NCI-H146 treated with DMSO at 0.1 percent for 48 hours (cell line): Measurements from ENCODE around the gene MERTK.
A peak's percentile ranks its signal among the peaks of the same experiment; 100 is the strongest.
"Not testable (repeated sequence)": the region's sequence is repeated elsewhere in the genome, so short reads cannot be mapped to it uniquely, and the experiment has no call there.

Experiments used
- DNase-seq: peaks from one replicate; lab custom pipeline; 2025; ENCODE audit not compliant: unreplicated experiment; lab: John Stamatoyannopoulos, UW

The MERTK gene

DNA sequence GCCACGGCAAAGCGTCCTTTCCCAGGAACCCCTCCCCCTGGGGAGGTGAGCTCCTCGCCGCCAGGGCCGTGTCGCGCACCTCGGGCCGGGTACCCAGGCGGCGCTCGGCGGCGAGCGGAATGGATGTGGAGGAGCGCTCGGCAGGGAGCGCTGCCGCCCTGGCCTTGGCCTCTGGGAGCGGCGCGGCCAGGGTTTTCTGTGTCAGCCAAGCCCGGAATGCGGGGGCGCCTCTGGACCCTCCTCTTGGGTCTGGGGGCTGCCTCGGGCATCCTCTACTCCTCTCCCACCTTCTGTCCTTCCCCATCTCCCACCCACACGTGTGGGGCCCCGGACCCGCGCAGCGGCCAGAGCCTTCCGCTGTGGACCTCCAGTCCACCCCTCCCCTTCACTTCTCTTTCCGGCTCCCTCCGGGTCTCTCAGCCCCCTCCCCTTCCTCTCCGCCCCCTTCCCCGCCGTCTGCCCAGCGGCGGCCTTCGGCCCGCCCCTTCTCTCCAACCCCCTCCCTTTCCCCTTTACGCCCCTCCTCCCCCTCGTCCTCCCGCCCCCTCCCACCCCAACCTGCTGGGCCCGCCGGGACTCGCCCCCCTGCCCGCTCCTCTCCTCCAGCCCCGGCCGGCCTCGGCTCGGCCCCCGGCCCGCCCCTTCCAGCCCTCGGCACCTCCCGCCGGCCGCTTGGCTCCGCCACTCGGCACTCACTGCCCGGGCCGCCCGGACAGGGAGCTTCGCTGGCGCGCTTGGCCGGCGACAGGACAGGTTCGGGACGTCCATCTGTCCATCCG, at the start of gene MERTK:
Gene MERTK, plus strand, starts transcription at position 684 of the 779 bp plus-strand sequence. CDS start 129 bp downstream, outside the sequence.
- DNase-seq = peak; percentile 77

DNA sequence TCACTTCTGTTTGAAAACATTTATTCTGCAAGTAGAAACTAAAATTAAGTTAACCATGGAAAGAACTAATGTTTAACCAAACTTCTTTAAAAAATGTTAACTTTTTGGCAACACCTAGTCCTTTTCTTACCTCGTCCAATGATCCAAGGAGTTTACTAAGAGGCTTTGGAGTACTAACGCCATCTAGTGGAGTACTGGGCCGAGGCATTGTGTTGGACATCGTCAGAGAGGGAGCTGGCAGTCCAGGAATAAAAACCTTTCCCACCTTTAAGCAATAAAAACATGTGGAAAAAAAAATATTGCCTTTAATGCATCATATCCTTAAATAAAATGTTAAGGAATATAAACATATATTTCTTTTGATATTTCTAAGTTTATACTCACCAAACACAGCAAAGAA, 47.8 kb upstream of the MERTK start:
- DNase-seq = not testable (repeated sequence)

DNA sequence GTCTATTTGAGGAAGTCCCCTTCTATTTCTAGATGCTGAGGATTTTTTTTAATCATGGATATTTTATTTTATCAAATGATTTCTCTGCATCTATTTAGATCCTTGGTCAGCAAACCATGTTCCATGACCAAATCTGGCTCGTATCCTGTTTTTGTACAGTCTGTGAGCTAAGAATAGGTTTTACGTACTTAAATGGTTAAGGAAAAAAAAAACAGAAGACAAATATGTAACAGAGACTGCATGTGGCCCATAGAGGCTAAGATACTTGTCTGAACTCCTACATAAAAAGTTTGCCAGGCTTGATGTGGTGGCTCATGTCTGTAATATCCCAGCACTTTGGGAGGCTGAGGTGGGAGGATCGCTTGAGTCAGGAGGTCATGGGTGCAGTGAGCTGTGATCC, 45.9 kb upstream of the MERTK start:
- DNase-seq = not testable (repeated sequence)

DNA sequence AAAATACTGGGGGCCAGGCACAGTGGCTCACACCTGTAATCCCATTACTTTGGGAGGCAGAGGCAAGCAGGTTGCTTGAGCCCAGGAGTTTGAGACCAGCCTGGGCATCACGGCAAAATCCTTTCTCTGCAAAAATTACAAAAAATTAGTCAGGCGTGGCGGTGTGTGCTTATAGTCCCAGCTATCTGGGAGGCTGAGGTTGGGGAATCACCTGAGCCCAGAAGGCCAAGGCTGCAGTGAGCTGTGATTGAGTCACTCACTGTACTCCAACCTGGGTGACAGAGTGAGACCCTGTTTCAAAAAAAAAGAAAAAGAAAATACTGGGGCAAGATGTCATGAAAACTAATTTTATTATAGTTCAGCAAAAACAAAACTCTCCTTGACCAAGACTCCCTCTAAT, 38.4 kb upstream of the MERTK start:
- DNase-seq = not testable (repeated sequence)

DNA sequence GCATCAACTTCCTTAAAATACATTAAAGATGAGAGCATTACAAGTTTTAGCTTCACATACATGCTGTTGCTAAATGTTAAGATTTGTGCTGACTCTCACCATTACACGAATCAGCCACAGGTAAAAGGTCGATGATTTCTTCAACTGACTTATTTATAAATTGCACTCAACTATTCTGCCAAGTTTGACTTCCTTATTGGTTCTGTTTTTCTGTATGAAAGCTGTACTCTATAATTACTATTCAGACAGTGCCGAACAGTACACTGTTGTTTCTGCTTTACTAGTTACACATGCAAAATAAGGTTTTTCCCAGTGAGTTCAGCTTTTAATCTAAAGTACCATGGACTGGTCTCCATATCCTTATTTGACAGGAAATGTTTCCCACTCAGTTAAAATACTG, 33.3 kb upstream of the MERTK start:
- DNase-seq = not testable (repeated sequence)

DNA sequence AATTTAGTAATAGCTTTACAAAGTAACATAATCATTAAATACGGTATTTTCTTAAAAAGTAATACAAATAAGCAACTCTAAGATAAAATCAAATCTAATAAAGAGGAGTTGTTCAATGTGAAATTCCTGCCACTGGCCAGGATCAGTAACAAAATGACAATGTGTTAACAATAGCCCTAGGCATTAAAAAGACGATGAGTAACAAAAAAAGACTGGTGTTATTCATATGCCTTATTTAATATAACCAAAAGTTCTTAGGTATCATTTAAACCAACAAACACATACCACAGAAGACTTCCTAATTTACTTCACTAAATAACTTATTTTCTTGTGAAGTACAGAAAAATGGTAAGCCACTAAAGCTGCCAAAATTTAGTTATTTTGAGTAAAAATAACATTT, 25.6 kb upstream of the MERTK start:
- DNase-seq = not testable (repeated sequence)

DNA sequence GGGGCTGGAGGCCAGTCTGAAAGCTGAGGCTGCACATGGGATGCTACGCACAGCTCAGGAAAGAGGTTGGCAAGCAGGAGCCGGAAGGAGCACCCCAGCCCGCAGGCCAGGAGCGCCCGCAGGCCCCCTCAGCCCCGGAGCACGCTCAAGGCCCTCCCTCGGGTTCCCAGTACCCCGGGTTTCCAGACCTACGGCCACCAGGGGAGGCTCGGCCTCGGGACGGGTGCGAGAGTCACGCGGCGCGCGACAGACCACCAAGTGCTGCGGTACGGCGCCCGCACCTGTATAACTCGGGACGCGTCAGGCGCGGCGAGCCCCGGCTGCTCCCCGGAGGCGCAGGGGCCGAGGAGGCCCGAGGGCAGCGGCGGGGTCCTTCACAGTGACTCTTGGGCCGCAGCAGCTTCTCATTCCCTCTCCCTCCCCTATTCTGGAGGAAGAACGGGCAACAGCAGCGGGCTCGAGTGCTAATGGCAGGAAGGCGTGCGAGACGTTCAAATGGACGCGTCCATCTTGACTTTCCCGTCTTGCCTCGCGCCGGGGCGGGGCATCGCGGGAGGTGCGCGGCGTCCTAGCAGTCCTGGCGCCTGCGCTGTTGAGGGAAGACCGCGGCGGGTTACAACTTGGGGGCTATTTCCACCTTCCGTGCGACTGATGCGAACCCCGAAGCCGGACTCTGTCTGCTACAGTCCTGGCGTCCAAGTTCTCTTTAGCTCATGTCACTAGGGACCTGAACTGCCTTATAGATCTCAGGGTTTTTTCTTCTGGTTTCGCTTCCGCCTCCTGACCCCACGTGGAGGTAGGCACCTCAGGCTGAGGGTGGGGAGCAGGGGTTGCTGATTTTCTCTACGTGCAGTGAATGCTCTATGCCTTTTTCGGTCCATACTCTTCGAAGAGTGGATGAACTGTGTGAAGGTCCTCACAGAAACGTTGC, 14.5 kb upstream of the MERTK start, which contains the start of gene ANAPC1:
Gene ANAPC1, minus strand, starts transcription at position 533 of the 931 bp plus-strand sequence. CDS start 3,368 bp downstream, outside the sequence.
- peak; percentile 83 for DNase-seq

DNA sequence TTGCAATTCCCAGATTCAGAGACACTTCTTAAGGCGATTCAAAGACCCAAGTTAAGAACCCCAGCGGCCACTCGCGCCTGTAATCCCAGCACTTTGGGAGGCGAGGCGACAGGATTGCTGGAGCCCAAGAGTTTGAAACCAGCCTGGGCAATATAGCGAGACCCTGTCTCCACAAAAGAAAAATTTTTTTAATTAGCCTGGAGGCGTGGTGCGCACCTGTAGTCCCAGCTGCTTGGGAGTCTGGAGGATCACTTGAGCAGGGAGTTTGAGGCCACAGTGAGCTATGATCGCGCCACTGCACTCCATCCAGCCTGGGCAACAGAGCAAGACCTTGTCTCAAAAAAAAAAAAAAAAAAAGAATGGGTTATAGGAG, 13.8 kb upstream of the MERTK start:
- no peak for DNase-seq

DNA sequence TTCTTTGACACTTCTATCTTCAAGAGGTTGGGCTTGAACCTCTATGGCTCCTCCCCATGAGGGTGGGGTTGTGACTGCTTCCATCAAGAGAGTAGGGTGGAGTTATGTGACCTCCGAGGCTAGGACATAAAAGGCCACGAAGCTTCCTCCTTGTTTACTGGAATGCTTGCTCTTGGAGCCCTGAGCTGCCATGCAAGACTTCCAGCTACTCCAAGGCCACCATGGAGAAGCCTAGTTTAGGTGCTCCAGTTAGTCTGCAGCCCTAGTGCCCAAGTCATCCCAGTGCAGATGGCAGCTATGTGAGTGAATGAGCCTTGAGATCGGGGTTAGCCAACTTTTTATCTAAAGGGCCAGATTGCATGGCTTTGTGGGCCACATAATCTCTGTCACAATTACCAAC, 2.4 kb upstream of the MERTK start:
- no peak for DNase-seq

DNA sequence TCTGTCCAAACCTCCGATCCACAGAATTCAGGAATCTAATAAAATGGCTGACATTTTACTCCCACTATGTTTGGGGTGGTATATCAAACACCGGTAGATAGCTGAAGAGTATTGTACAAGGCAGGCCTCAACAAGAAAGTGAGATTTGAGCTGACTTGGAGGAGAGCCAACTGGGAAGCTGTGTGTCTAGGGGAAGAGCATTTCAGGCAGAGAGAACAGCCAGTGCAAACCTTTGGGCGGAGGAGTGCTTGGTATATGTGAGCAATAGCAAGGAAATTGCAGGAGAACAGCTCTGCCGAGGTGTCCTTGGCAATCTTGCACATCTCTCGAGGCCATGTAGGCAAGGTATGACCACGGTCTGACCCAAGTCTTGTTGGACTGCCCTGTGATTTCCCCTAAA, 1.8 kb upstream of the MERTK start:
- no peak for DNase-seq

DNA sequence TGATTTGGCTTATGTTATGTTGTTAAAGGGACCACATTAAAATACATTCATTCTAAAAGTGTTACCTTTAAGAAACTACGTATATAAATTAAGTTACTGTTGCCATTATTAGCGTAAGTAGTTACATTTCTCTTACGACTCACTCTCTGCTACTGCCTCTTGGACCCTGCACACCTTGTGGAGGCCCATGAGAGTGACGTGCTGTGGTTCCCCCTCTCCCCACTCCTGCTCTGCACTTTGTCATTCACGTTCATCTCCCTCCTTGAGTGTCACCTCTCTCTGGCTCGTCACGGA, 830 bp upstream of the MERTK start:
- DNase-seq = no peak

DNA sequence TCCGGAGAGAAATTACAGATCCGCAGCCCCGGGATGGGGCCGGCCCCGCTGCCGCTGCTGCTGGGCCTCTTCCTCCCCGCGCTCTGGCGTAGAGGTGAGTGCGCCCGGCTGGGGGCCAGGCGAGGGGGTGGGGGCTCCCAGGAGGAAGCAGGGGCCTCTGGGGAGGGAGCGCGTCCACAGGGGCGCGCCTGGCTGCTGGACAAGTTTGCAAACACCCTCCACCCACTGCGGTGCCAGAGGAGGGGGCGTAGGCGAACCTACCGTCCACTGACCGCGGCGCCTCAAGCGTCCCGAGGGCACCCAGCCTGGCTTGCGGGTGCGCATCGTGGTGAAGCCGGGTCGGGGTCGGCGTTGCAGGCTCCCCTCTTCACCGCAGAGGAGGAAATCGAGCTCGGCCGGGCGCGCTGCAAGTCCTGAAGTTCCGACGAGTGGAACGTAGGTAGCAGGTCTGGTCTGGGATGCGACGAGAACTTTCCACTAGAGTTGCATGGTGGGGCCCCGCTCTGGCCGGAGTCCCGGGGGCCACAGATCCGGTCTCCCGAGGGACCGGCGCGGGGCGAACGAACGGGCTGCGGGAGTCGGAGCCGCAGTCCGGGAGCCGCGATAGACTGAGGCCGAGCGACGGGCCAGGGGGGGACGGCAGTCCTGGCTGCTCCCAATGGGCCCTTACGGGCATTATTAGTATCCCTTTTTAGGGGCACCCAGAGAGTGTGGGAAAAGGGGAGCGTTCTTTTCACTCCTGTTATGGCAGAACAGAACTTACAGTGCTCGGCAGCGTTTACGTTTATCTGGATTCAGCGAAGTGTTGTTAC, 502 bp downstream of the MERTK start:
- no peak for DNase-seq

DNA sequence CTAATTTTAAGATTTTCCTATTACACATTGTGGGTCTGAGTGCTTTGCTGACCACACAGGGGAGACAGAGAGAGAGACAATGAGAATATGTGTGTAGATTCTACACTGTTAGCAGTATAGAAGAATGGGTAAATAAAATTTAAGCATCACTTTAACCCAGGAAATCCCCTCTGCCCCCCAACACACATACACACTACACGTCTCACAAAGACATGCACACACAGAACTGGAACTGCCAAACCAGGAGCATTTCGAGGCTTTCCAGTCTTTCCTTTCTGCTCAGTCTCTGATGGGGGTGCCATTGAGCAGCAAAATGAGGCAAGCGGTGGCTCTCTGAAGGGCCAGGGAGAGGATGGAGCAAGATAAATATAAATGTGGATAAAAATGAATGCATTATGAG, 2.5 kb downstream of the MERTK start:
- no peak for DNase-seq

DNA sequence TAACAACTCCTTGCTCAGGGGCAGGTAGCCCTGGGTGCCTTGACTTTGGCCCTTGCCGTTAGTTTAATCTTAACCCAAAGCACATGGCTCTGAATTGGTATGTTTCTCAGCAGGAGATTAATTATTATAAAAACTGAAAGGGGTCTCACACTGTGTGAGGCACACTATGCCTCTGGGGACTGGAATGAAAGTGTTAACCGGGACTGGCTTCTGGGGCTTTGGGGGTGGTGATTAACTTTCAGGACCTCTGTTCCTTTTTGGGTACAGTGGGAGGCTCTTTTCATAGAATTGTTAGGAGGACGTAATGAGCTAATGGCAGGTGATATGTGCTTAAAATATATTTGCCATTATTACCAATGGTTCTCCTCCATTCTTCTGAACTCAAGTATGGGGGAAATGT, 5.1 kb downstream of the MERTK start:
- no peak for DNase-seq

DNA sequence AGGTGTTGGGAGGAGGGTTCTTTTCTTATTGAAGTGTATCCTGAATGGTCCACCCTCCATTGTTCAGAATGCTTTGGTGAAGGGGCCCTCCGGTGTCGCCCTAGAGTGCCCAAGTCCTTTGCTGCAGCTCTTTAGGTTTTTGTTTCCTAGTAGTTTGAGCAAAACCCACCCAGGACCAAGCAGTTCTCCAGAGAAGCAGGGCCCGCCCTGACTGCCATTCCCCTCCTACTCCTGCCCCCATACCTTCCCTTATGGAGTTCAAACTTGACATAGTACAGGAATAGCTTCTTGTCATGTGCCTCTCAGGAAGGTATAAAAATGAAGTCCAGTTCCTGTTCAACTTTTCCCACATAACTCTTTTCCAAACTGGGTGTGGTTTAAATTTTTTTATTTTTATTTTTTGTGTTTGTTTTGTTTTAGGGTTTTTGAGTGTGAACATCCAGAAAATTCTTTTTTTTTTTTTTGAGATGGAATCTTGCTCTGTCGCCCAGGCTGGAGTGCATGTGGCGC, 5.6 kb downstream of the MERTK start:
- no peak for DNase-seq

DNA sequence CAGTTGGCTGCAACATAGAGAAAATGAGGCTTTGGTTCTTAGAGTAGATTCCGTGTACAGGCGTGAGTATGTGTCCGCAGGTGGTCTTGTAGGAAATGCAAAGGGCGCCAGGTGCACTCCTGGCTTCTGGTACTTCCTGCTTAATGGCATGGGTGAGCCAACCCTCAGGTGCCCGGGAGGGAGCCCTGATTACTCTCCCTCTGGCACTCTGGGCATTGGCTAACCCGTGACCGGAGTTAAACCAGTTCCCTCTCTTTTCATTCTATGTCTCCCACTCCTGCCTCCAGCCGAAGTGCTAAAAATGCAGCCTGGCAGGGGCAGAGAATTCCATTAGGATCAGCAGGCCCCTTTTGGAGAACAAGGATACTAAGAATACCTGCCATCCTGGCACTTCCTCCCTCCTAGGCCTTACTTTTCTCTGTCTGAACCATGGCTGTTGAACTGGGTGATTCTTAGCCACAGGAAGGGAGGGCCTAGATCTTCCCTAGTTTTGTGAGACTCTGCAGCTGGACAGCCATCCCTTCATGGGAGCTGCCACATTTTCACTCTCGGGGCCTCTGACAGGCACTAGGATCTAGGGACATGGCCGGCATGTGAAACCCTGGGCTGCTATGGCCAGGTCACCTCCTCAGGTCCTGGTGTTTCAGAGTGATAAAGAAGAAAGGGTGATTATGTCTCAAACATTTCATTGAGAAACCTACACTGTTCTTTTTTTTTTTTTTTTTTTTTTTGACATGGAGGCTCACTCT, 6.5 kb downstream of the MERTK start:
- no peak for DNase-seq

DNA sequence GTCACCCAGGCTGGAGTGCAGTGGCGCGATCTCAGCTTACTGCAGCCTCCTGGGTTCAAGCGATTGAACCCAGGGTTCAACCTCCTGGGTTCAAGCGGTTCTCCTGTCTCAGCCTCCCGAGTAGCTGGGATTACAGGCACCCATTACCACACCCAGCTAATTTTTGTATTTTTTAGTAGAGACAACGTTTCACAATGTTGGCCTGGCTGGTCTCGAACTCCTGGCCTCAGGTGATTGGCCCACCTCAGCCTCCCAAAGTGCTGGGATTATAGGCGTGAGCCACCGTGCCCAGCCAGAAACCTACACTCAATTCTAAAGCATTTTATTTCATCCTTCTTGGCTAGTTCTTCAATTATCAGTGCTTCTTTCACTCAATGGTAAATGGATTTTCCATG, 7.1 kb downstream of the MERTK start:
- not testable (repeated sequence) for DNase-seq

DNA sequence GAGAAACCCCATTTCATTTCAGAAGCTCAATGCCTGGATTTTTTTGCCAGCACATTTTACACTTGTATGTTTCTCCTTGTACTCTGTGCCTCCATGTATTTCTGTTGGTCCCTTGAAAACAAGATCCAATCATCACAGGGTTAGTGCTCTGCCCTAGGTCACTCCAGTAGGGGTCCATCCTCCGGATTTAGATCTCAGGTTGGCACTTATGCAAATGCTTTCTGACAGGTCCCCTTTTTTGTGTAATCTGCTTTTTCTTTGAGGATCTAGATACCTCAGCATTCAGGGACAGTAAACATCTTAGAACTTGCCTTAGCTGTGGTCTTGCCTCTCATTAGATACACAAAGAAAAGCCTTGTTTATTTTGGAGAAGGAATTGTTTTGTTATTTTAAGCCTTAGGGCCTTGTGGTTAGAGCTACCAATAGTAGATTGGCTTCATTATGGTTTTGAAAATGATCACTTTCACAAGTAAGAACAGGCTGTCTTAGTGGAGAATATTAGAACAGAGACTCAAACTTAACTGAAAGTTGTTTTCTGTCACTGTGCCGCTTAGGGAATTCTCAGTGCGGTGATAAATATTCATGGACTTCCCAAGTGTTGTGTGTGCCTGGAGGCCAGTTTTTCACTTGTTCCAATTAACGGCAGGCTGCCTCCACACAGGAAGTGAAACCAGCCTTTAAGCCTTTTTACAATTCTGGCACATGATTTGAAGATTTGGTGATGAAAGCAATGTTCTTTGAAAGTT, 7.8 kb downstream of the MERTK start:
- DNase-seq = no peak

DNA sequence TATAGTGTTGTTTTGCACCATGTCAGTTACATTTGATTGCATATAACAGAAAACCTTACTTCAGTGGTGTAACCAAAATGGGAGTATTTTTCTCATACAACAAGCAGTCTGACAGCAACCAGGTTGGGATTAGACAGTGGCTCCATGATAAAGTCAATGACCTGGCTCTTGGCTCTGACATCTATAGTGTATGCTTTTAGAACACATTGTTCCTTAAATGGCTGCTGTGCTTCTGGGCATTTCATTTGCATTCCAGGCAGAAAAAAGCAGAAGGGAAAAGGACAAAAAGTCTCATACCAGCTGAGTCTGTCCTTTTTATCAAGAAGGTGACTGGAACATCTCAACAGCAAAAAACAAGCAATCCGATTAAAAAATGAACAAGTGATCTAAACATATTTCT, 10.2 kb downstream of the MERTK start:
- no peak for DNase-seq

DNA sequence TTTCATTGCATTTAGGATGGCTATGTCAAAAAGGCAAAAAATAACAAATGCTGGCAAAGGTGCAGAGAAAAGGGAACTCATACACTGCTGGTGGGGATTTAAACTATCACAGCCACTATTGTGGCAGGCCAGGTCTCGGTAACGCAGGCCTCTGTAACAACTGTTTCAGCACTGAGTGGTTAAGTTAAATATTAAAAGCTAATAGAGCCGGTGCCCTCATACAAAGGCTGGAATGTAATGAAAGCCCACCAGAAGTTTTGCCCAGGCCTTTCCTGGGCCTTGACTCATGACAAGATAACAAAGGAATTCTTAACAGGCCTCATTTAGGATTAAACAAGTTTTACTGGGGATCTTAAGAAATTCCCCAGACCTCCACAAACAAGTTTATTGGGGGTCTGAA, 10.7 kb downstream of the MERTK start:
- DNase-seq = no peak
